Stimulated activated CD8-positive, alpha-beta memory T cell treated with anti-CD3 and anti-CD28 coated beads, Interleukin-7, amount 100 ng/mL, for 24 hours (primary cell): Measurements from ENCODE around the gene RTKN.
"Not testable (repeated sequence)": the region's sequence is repeated elsewhere in the genome, so short reads cannot be mapped to it uniquely, and the experiment has no call there.

Source experiments
- DNase-seq: peaks from one replicate; pipeline ENCODE4 v3.0.0-alpha.2; 2020; ENCODE audit warnings: low read depth

RTKN gene

GRCh38 chr2:74461187-74462053 lies 19.7 kb upstream of the RTKN start:
- DNase-seq, result no peak

- DNase-seq, result not testable (repeated sequence)
Observed at GRCh38 chr2:74460187-74460586, 18.4 kb upstream of the RTKN start.

- not testable (repeated sequence) for DNase-seq
Observed at GRCh38 chr2:74459503-74460118, 17.9 kb upstream of the RTKN start.

- DNase-seq, result no peak
Observed at GRCh38 chr2:74458938-74459363, 17.2 kb upstream of the RTKN start.

- DNase-seq, result peak; percentile 97
Observed at GRCh38 chr2:74458132-74458937, 16.6 kb upstream of the RTKN start, which contains the start of gene WBP1. TSS of gene WBP1 (plus strand) at chr2:74458438. CDS start at chr2:74458603, 165 bp downstream.

- peak; percentile 63 for DNase-seq
Observed at GRCh38 chr2:74457549-74458131, 15.9 kb upstream of the RTKN start.

- no peak for DNase-seq
Observed at GRCh38 chr2:74457129-74457548, 15.4 kb upstream of the RTKN start.

GRCh38 chr2:74454654-74455511 lies 13.1 kb upstream of the RTKN start, which contains the start of gene INO80B:
TSS of gene INO80B (plus strand) at chr2:74455087. CDS start at chr2:74455117, 30 bp downstream.
- peak; percentile 94 for DNase-seq

- DNase-seq, result no peak
Observed at GRCh38 chr2:74450570-74451190, 8.9 kb upstream of the RTKN start.

GRCh38 chr2:74448771-74449170 lies 7.0 kb upstream of the RTKN start:
- no peak for DNase-seq

- no peak for DNase-seq
Observed at GRCh38 chr2:74447230-74447999, 5.7 kb upstream of the RTKN start.

- no peak for DNase-seq
Observed at GRCh38 chr2:74444498-74445318, 3.0 kb upstream of the RTKN start.

GRCh38 chr2:74442483-74443297 lies 953 bp upstream of the RTKN start:
- not testable (repeated sequence) for DNase-seq

- no peak for DNase-seq
Observed at GRCh38 chr2:74441170-74441689, 507 bp downstream of the RTKN start.

GRCh38 chr2:74440378-74441169 lies 1.2 kb downstream of the RTKN start:
- DNase-seq, result no peak

GRCh38 chr2:74439803-74440377 lies 1.8 kb downstream of the RTKN start:
- DNase-seq, result no peak
